ENCODE data around the gene PHACTR1. TPM values are rescaled to one million over a fixed set of nuclear protein-coding genes. Genes with fewer than 3 reads are reported as not detected.

PHACTR1 gene
- polyA plus RNA-seq, 1 of the 3 experiments (the other 2 are of a cell fraction) = 0.12 TPM

GRCh38 chr6:12753036-12753435 lies 36.5 kb downstream of the PHACTR1 start:
- no peaks in the 10 kb centered on the region for H4K20me1 ChIP-seq (ENCODE audit: insufficient read depth)
- H3K4me1 ChIP-seq (ENCODE audit: control insufficient read depth in 1 of 2, insufficient read depth in 2 of 2, low read depth in 1 of 2, low read length in 1 of 2) = peaks cover 0 to 5% of the 10 kb centered on the region in 2 experiments; a peak in 1 of 4 replicates
- no peak overlapping the region for H3K9ac ChIP-seq
- no peaks in the 10 kb centered on the region for H3K9me2 ChIP-seq
- POLR2A ChIA-PET = no interaction called here
- no peaks in the 10 kb centered on the region for H3K27me3 ChIP-seq (ENCODE audit: insufficient read depth)
- H3F3A ChIP-seq (replicated peaks; ENCODE audit: insufficient read depth) = no peaks in the 10 kb centered on the region
- H3K36me3 ChIP-seq (replicated peaks in 1 of 2; ENCODE audit: control insufficient read depth in 1 of 2, insufficient read depth in 2 of 2, low read length in 1 of 2) = no peaks in the 10 kb centered on the region
- H2AFZ ChIP-seq (ENCODE audit: low read depth) = no peak overlapping the region
- WGBS (ENCODE audit: low lambda C conversion rate) = 14% methylated on average over 2 of the region's 2 CpGs
- H3K27ac ChIP-seq (ENCODE audit: low read depth in 2 of 2, low read length in 1 of 2) = no peak overlapping the region
- H3K4me3 ChIP-seq (ENCODE audit: low read depth in 2 of 2, low read length in 1 of 2) = no peak overlapping the region
- no peaks in the 10 kb centered on the region for H3K79me2 ChIP-seq (ENCODE audit: insufficient read depth)
- CTCF ChIA-PET = interaction anchor here (0.7 kb wide), 1 partner anchor 12 kb away, joined by 3 read pairs; no protein-coding TSS in a partner anchor
- TF ChIP-seq ELF1 (IDR thresholded peaks at IDR 0.05) (no peak), JUND (IDR thresholded peaks at IDR 0.05) (no peak), RXRA (IDR thresholded peaks at IDR 0.05; ENCODE audit: borderline replicate concordance, low read depth) (no peak), SMC3 (IDR thresholded peaks at IDR 0.05; ENCODE audit: low read depth, low read length) (no peak), CHD2 (IDR thresholded peaks at IDR 0.05; ENCODE audit: low read length, partially characterized antibody) (no peak), RAD21 (IDR thresholded peaks at IDR 0.05; ENCODE audit: low read length) (no peak), IRF3 (IDR thresholded peaks at IDR 0.05; ENCODE audit: low read depth, low read length) (no peak), FOXJ3 (CRISPR knock-in tag; IDR thresholded peaks at IDR 0.05) (no peak), MAX (IDR thresholded peaks at IDR 0.05; ENCODE audit: low read depth) (no peak), NRF1 (IDR thresholded peaks at IDR 0.05; ENCODE audit: low read depth, low read length) (no peak), RFX5 (IDR thresholded peaks at IDR 0.05; ENCODE audit: low read length) (no peak), TAF1 (IDR thresholded peaks at IDR 0.05; ENCODE audit: borderline replicate concordance, low read depth, low read length) (no peak)
- H3K4me2 ChIP-seq = no peak overlapping the region
- no peak for DNase-seq
- no peaks in the 10 kb centered on the region for H3K9me3 ChIP-seq

- ChIA-PET CTCF (no interaction called here), POLR2A (no interaction called here)
- Histone ChIP-seq H3K9me3 (no peaks in the 10 kb centered on the region), H3K4me1 (ENCODE audit: control insufficient read depth in 1 of 2, insufficient read depth in 2 of 2, low read depth in 1 of 2, low read length in 1 of 2) (no peaks in the 10 kb centered on the region), H3K4me2 (no peak overlapping the region), H3K27me3 (ENCODE audit: insufficient read depth) (no peaks in the 10 kb centered on the region), H3F3A (replicated peaks; ENCODE audit: insufficient read depth) (no peaks in the 10 kb centered on the region), H3K79me2 (ENCODE audit: insufficient read depth) (no peaks in the 10 kb centered on the region), H3K9ac (no peak overlapping the region), H3K9me2 (no peaks in the 10 kb centered on the region), H3K27ac (ENCODE audit: low read depth in 2 of 2, low read length in 1 of 2) (no peak overlapping the region), H4K20me1 (ENCODE audit: insufficient read depth) (no peaks in the 10 kb centered on the region), H3K4me3 (ENCODE audit: low read depth in 2 of 2, low read length in 1 of 2) (no peak overlapping the region), H2AFZ (ENCODE audit: low read depth) (no peak overlapping the region), H3K36me3 (replicated peaks in 1 of 2; ENCODE audit: control insufficient read depth in 1 of 2, insufficient read depth in 2 of 2, low read length in 1 of 2) (no peaks in the 10 kb centered on the region)
- TF ChIP-seq MAX (IDR thresholded peaks at IDR 0.05; ENCODE audit: low read depth) = no peak
- no peak for TF ChIP-seq RFX5 (IDR thresholded peaks at IDR 0.05; ENCODE audit: low read length)
- 41% methylated on average over 3 of the region's 3 CpGs for WGBS (ENCODE audit: low lambda C conversion rate)
- no peak for DNase-seq
Observed at GRCh38 chr6:12760226-12760625, 43.7 kb downstream of the PHACTR1 start.

Data from SK-N-SH (cell line).